GM21447 (cell line): ENCODE results near the gene C2orf49.

Experiments used
- ATAC-seq: cut with Tn5 transposase; IDR thresholded peaks from one replicate; pipeline ENCODE4 v1.9.1; 2021; ENCODE audit not compliant: unreplicated experiment

Gene C2orf49

GRCh38 chr2:105381101-105381668, 43.8 kb downstream of the C2orf49 start:
- no peak for ATAC-seq

- ATAC-seq: no peak
Observed at GRCh38 chr2:105382177-105382576, 44.8 kb downstream of the C2orf49 start.

GRCh38 chr2:105383432-105384166, 46.3 kb downstream of the C2orf49 start:
- ATAC-seq: no peak

GRCh38 chr2:105384216-105384615, 46.9 kb downstream of the C2orf49 start:
- no peak for ATAC-seq

- ATAC-seq: no peak
Observed at GRCh38 chr2:105384861-105385260, 47.5 kb downstream of the C2orf49 start.

- ATAC-seq: no peak
Observed at GRCh38 chr2:105385731-105386540, 48.6 kb downstream of the C2orf49 start.

- no peak for ATAC-seq
Observed at GRCh38 chr2:105387225-105387624, 49.9 kb downstream of the C2orf49 start.

- ATAC-seq: no peak
Observed at GRCh38 chr2:105388971-105389381, 51.6 kb downstream of the C2orf49 start.

- ATAC-seq: no peak
Observed at GRCh38 chr2:105390454-105390853, 53.1 kb downstream of the C2orf49 start.

- ATAC-seq: no peak
Observed at GRCh38 chr2:105391058-105391627, 53.8 kb downstream of the C2orf49 start.

GRCh38 chr2:105391763-105392662, 54.7 kb downstream of the C2orf49 start:
- ATAC-seq: no peak

GRCh38 chr2:105393373-105394055, 56.2 kb downstream of the C2orf49 start:
- no peak for ATAC-seq

- no peak for ATAC-seq
Observed at GRCh38 chr2:105394951-105395611, 57.7 kb downstream of the C2orf49 start.

- no peak for ATAC-seq
Observed at GRCh38 chr2:105395691-105396090, 58.4 kb downstream of the C2orf49 start.

GRCh38 chr2:105396254-105397024, 59.1 kb downstream of the C2orf49 start:
- ATAC-seq: no peak

- ATAC-seq: no peak
Observed at GRCh38 chr2:105397025-105397722, 59.8 kb downstream of the C2orf49 start.

GRCh38 chr2:105397953-105398335, 60.6 kb downstream of the C2orf49 start:
- no peak for ATAC-seq
